ENCODE results near the gene MRPL11.
A peak's percentile ranks its signal among the peaks of the same experiment; 100 is the strongest.
"Not testable (repeated sequence)": the region's sequence is repeated elsewhere in the genome, so short reads cannot be mapped to it uniquely, and the experiment has no call there.

MRPL11 gene

GRCh38 chr11:66431287-66431686 is 7.4 kb downstream of the MRPL11 start:
- not testable (repeated sequence) for DNase-seq (ENCODE audit: low read depth)

- peak; percentile 68 for DNase-seq (ENCODE audit: low read depth)
Measured at GRCh38 chr11:66429983-66430602, 8.6 kb downstream of the MRPL11 start.

GRCh38 chr11:66428933-66429332 is 9.7 kb downstream of the MRPL11 start:
- no peak for DNase-seq (ENCODE audit: low read depth)

- no peak for DNase-seq (ENCODE audit: low read depth)
Measured at GRCh38 chr11:66426314-66426713, 12.3 kb downstream of the MRPL11 start.

- peak; percentile 80 for DNase-seq (ENCODE audit: low read depth)
Measured at GRCh38 chr11:66421492-66422205, 17.0 kb downstream of the MRPL11 start.

GRCh38 chr11:66420671-66421476 is 17.8 kb downstream of the MRPL11 start, which contains the start of gene NPAS4:
NPAS4 (plus strand) TSS chr11:66421035; CDS start chr11:66421180, 145 bp downstream.
- DNase-seq (ENCODE audit: low read depth), result no peak

- DNase-seq (ENCODE audit: low read depth), result no peak
Measured at GRCh38 chr11:66419825-66420224, 18.8 kb downstream of the MRPL11 start.

GRCh38 chr11:66418986-66419308 is 19.7 kb downstream of the MRPL11 start:
- DNase-seq (ENCODE audit: low read depth), result no peak

- DNase-seq (ENCODE audit: low read depth), result peak; percentile 15
Measured at GRCh38 chr11:66418168-66418985, 20.3 kb downstream of the MRPL11 start.

GRCh38 chr11:66417000-66417399 is 21.6 kb downstream of the MRPL11 start:
- DNase-seq (ENCODE audit: low read depth), result no peak

GRCh38 chr11:66415423-66415822 is 23.2 kb downstream of the MRPL11 start:
- no peak for DNase-seq (ENCODE audit: low read depth)

GRCh38 chr11:66414120-66414934 is 24.3 kb downstream of the MRPL11 start:
- no peak for DNase-seq (ENCODE audit: low read depth)

GRCh38 chr11:66413167-66413566 is 25.5 kb downstream of the MRPL11 start:
- DNase-seq (ENCODE audit: low read depth), result no peak

GRCh38 chr11:66412110-66412509 is 26.5 kb downstream of the MRPL11 start:
- DNase-seq (ENCODE audit: low read depth), result no peak

GRCh38 chr11:66411323-66411722 is 27.3 kb downstream of the MRPL11 start:
- no peak for DNase-seq (ENCODE audit: low read depth)

- no peak for DNase-seq (ENCODE audit: low read depth)
Measured at GRCh38 chr11:66410191-66410590, 28.5 kb downstream of the MRPL11 start.

- DNase-seq (ENCODE audit: low read depth), result no peak
Measured at GRCh38 chr11:66409226-66409625, 29.4 kb downstream of the MRPL11 start.

- DNase-seq (ENCODE audit: low read depth), result peak; percentile 86
Measured at GRCh38 chr11:66408488-66409214, 30.0 kb downstream of the MRPL11 start.

- no peak for DNase-seq (ENCODE audit: low read depth)
Measured at GRCh38 chr11:66407651-66408050, 31.0 kb downstream of the MRPL11 start.

GRCh38 chr11:66393954-66394353 is 44.7 kb downstream of the MRPL11 start:
- no peak for DNase-seq (ENCODE audit: low read depth)

GRCh38 chr11:66391322-66391721 is 47.3 kb downstream of the MRPL11 start:
- DNase-seq (ENCODE audit: low read depth), result no peak
